Breast epithelium (tissue), 3 donors: ENCODE measurements around the gene RIGI.

Source experiments
- CTCF ChIP-seq, 3 donors: fragments of 450-650 bp; IDR thresholded peaks; one replicate each; pipeline ENCODE4 v1.5.1; 2016 to 2017; ENCODE audit warnings: antibody characterized with exemption in 3 of 3, mild to moderate bottlenecking in 3 of 3, moderate library complexity in 3 of 3
- POLR2A ChIP-seq: fragments of 450-650 bp; IDR thresholded peaks from one replicate; pipeline ENCODE4 v1.6.1; 2016; ENCODE audit warnings: antibody characterized with exemption, mild to moderate bottlenecking, moderate library complexity

DNA sequence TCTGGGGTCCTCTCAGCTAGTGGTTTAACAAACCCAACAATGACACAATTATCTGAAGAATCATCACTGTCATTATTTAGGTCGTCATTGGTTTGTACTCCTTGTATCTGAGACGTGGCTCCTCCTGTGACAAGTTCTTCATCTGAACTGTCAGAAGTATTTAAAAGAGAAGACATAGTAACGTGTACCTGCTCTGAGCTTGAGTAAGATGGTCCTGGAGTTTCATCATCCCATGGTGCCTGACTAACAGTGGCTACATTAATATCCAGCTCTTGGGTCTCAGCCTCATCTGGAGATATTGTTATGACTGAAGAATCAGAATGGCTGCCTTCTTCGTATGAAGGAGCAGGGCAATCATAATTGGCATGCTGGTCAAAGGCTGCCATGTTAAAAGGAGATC, 17.1 kb upstream of the RIGI start:
- no peak for TF ChIP-seq POLR2A
- TF ChIP-seq CTCF (IDR thresholded peaks at IDR 0.05) = no peak
